CD4-positive, CD25-positive, alpha-beta regulatory T cell (primary cell): Measurements from ENCODE around the gene CRKL. TPM values are rescaled to one million over a fixed set of nuclear protein-coding genes. Genes with fewer than 3 reads are reported as not detected.

Source experiments
- ATAC-seq, 2 donors: fragments of 150-1000 bp; cut with Tn5 transposase; one replicate each; pipeline ENCODE4 v1.10.0; 2021; ENCODE audit warnings: low read depth in 2 of 2, moderate number of reproducible peaks in 2 of 2, moderate library complexity in 1 of 2
- DNase-seq, 3 donors: peaks; one replicate each; pipeline versions ENCODE4 v3.0.0 to v3.0.0-alpha.2; 2012 to 2022; ENCODE audit warnings: mixed read lengths in 1 of 3
- H3K27ac ChIP-seq: one replicate; pipeline ENCODE4 v1.7.0; 2013; ENCODE audit warnings: mild to moderate bottlenecking, low read length; ENCODE audit not compliant: insufficient read depth, poor library complexity, severe bottlenecking
- H3K27me3 ChIP-seq: one replicate; pipeline ENCODE4 v1.7.0; 2013; ENCODE audit warnings: low read length; ENCODE audit not compliant: control insufficient read depth, insufficient read depth
- H3K36me3 ChIP-seq: one replicate; pipeline ENCODE4 v1.7.0; 2013; ENCODE audit warnings: mild to moderate bottlenecking, low read length, moderate library complexity; ENCODE audit not compliant: control insufficient read depth, insufficient read depth
- H3K4me1 ChIP-seq: 2 replicates; pipeline ENCODE4 v1.7.0; 2013; ENCODE audit warnings: mild to moderate bottlenecking, low read length; ENCODE audit not compliant: insufficient read depth, control insufficient read depth, poor library complexity, severe bottlenecking
- H3K4me3 ChIP-seq: one replicate; pipeline ENCODE4 v1.7.0; 2013; ENCODE audit warnings: low read depth, mild to moderate bottlenecking, low read length, moderate library complexity
- H3K9me3 ChIP-seq, 2 experiments: 1 replicate in 1 of 2; 2 replicates in 1 of 2; pipeline ENCODE4 v1.7.0; 2013; ENCODE audit warnings: low read length in 2 of 2, mild to moderate bottlenecking in 1 of 2, moderate library complexity in 1 of 2; ENCODE audit not compliant: control insufficient read depth in 2 of 2
- H3K27ac Mint-ChIP-seq, 3 donors: one replicate each; pipeline ENCODE4 v1.8.0; 2020 to 2022; ENCODE audit warnings: mild to moderate bottlenecking in 3 of 3, mixed read lengths in 3 of 3, moderate library complexity in 2 of 3
- H3K27me3 Mint-ChIP-seq: one replicate; pipeline ENCODE4 v1.8.0; 2022; ENCODE audit warnings: mild to moderate bottlenecking, mixed read lengths
- H3K36me3 Mint-ChIP-seq: one replicate; pipeline ENCODE4 v1.8.0; 2020; ENCODE audit warnings: mixed read lengths
- H3K4me1 Mint-ChIP-seq, 4 donors: one replicate each; pipeline ENCODE4 v1.8.0; 2020 to 2022; ENCODE audit warnings: mixed read lengths in 4 of 4, mild to moderate bottlenecking in 1 of 4
- H3K4me3 Mint-ChIP-seq, 4 donors: one replicate each; pipeline ENCODE4 v1.8.0; 2020 to 2022; ENCODE audit warnings: mild to moderate bottlenecking in 4 of 4, mixed read lengths in 4 of 4, moderate library complexity in 3 of 4
- H3K9me3 Mint-ChIP-seq, 7 donors: one replicate each; pipeline ENCODE4 v1.8.0; 2020 to 2022; ENCODE audit warnings: mixed read lengths in 7 of 7, mild to moderate bottlenecking in 3 of 7, moderate library complexity in 2 of 7
- polyA plus RNA-seq, 4 donors: library from polyadenylated mRNA; unstranded; fragments of 300-500 nt; fragmentation: Illumina TruSeq; gene quantifications; one replicate each; pipeline ENCODE4 v1.2.3, GENCODE V29; 2021
- total RNA-seq: library from RNA; stranded (reverse); gene quantifications from one replicate; pipeline ENCODE4 v1.2.3, GENCODE V29; 2022

The CRKL gene
- total and polyA plus RNA-seq, 5 donors from 2014 or later, result 41.7 to 61.4 (median 53.1) TPM

DNA sequence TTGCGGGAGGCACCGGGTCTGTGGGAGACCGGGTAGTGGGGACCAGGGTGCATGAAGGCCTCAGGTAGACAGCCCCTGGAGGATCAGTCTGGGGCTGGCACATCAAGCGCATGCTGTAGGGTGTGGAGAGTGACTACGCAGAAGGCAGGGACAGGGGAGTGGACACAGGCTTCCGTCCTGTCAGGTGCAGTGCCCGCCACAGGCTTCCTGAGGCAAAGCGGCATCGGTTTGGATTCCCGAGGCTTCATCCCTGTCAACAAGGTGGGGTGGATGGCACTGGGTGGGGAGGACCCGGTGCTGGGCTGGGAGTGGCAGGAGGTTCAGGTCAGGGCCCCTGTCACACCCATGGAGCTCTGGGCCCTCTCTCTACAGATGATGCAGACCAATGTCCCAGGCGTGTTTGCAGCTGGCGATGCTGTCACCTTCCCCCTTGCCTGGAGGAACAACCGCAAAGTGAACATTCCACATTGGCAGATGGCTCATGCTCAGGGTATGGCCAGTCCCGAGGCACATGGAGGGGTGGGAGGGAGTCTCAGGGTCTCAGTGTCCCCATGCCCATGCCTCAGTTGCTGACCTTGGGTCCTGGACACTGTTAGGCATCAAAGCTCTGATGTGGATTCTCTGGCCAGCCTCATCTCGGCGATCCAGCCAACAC lies 60.4 kb downstream of the CRKL start:
- no peaks in the 10 kb centered on the region for H3K36me3 Mint-ChIP-seq
- no peak overlapping the region for H3K4me3 Mint-ChIP-seq
- ATAC-seq (no peak), DNase-seq (no peak)
- Histone ChIP-seq H3K27me3 (no peaks in the 10 kb centered on the region), H3K36me3 (no peaks in the 10 kb centered on the region), H3K9me3 (peaks cover 0 to 9% of the 10 kb centered on the region in 2 experiments), H3K27ac (no peak overlapping the region), H3K4me1 (peaks cover 17% of the 10 kb centered on the region), H3K4me3 (no peak overlapping the region)
- H3K9me3 Mint-ChIP-seq, result peaks cover 0 to 7% (median 0%) of the 10 kb centered on the region in 7 donors
- peaks cover 0 to 35% (median 15%) of the 10 kb centered on the region in 4 donors for H3K4me1 Mint-ChIP-seq
- H3K27me3 Mint-ChIP-seq, result no peaks in the 10 kb centered on the region
- no peak overlapping the region for H3K27ac Mint-ChIP-seq

DNA sequence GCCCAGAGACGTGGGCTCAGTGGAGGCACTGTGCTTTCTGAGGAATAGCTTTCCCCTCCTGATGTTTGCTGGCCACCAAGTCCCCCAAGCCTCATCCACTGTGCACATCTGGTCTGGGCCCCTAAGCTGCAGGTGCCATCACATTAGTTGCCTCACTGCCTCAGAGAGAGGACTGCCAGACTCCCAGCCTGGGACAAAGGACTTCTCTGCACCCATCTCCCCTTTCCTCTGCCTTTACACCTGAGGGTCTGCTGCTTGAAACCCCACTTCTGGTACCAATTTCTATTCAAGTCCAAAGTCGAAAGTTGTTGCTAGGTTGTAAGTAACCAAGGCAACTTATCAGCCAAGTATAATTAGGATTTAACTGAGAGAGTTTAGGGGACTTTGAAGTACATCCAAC lies 61.2 kb downstream of the CRKL start:
- no peak overlapping the region for H3K27ac ChIP-seq
- no peak overlapping the region for H3K4me3 ChIP-seq
- Mint-ChIP-seq H3K27ac (no peak overlapping the region), H3K36me3 (no peaks in the 10 kb centered on the region), H3K27me3 (no peaks in the 10 kb centered on the region), H3K4me1 (peaks cover 0 to 42% (median 22%) of the 10 kb centered on the region in 4 donors), H3K9me3 (peaks cover 0 to 7% (median 0%) of the 10 kb centered on the region in 7 donors), H3K4me3 (no peak overlapping the region)
- no peaks in the 10 kb centered on the region for H3K36me3 ChIP-seq
- H3K4me1 ChIP-seq, result peaks cover 23% of the 10 kb centered on the region
- H3K9me3 ChIP-seq, result peaks cover 0 to 9% of the 10 kb centered on the region in 2 experiments
- ATAC-seq, result no peak
- no peak for DNase-seq
- H3K27me3 ChIP-seq, result no peaks in the 10 kb centered on the region

DNA sequence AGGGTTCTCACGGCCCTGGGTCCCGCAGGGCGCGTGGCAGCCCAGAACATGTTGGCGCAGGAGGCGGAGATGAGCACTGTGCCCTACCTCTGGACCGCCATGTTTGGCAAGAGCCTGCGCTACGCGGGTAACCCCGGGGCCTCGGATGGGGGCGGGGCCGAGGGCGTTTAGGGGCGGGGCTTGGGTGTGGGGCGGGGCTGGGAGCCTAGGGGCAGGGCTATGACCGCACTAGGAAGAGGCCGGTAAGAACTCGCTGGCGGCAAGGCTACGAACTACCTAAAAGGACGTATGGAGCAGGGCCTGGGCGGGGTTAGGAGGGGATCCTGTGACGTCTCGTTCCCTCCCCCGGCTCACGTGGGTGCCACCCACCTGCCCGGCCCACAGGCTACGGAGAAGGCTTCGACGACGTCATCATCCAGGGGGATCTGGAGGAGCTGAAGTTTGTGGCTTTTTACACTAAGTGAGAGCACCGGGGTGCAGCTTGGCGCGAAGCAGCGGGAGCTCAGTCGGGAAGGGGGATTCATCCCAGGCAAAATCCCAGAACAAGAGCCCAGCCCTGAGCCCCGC lies 62.1 kb downstream of the CRKL start:
- H3K9me3 ChIP-seq, result peaks cover 0 to 9% of the 10 kb centered on the region in 2 experiments
- Mint-ChIP-seq H3K27me3 (no peaks in the 10 kb centered on the region), H3K27ac (peak overlapping the region in 2 of 3 donors; percentile 56 to 87), H3K36me3 (peaks cover 6% of the 10 kb centered on the region), H3K4me1 (peaks cover 0 to 50% (median 25%) of the 10 kb centered on the region in 4 donors), H3K4me3 (peak overlapping the region; percentile 39 to 85 (median 50)), H3K9me3 (peaks cover 0 to 7% (median 0%) of the 10 kb centered on the region in 7 donors)
- no peaks in the 10 kb centered on the region for H3K27me3 ChIP-seq
- peaks cover 23% of the 10 kb centered on the region for H3K4me1 ChIP-seq
- no peaks in the 10 kb centered on the region for H3K36me3 ChIP-seq
- DNase-seq (peak; percentile 50 to 57 (median 50)), ATAC-seq (peak; percentile 37 to 38)
- H3K4me3 ChIP-seq, result no peak overlapping the region
- no peak overlapping the region for H3K27ac ChIP-seq

DNA sequence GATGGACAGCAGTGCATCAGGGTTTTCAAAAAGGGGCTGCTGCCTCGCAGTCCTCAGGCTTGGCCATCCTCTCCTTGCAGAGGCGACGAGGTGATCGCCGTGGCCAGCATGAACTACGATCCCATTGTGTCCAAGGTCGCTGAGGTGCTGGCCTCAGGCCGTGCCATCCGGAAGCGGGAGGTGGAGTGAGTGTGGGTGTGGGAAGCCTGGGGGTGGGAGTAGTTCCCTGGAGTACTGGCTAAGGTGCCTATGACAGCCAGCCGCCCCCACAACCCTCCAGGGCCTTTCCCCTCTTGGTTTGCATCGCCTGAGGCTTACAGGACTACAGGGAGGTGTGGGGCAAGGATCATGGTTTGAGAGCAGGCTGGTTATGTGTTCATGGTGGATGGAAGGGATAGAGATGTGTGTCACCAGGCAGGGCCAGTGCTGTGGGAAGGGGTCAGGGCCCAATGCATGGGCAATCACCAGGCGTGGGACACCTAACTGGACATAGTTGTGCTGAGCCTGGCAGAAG lies 62.8 kb downstream of the CRKL start:
- Histone ChIP-seq H3K27me3 (no peaks in the 10 kb centered on the region), H3K4me3 (no peak overlapping the region), H3K27ac (no peak overlapping the region), H3K36me3 (no peaks in the 10 kb centered on the region), H3K9me3 (peaks cover 0 to 9% of the 10 kb centered on the region in 2 experiments), H3K4me1 (peaks cover 23% of the 10 kb centered on the region)
- Mint-ChIP-seq H3K27me3 (no peaks in the 10 kb centered on the region), H3K4me1 (peaks cover 0 to 50% (median 26%) of the 10 kb centered on the region in 4 donors), H3K4me3 (peak overlapping the region; percentile 71 to 96 (median 87)), H3K36me3 (peaks cover 6% of the 10 kb centered on the region), H3K9me3 (peaks cover 0 to 7% (median 0%) of the 10 kb centered on the region in 7 donors), H3K27ac (peak overlapping the region in 1 of 3 donors; percentile 56)
- ATAC-seq (no peak), DNase-seq (no peak)

DNA sequence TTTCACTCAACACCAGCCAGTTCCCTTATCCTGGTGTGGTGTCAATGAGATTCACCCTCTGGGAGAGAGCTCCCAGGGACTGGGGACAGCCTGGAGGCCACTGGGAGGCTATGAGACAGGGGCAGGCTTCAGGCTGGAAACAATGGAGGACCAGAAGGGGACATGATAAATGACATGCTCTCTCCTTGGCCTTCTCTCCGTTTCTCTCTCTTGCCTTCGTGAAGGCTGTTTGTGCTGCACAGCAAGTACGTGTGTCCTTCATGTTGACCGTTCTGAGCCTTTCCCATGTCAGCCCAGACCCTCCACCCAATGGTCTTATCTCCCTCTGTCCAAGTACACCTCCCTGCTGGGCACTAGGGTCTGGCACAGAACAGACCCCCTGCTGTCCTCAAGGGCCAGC lies 63.3 kb downstream of the CRKL start:
- peaks cover 6% of the 10 kb centered on the region for H3K36me3 Mint-ChIP-seq
- peaks cover 0 to 50% (median 26%) of the 10 kb centered on the region in 4 donors for H3K4me1 Mint-ChIP-seq
- H3K4me3 Mint-ChIP-seq, result peak overlapping the region; percentile 82 to 96 (median 94)

DNA sequence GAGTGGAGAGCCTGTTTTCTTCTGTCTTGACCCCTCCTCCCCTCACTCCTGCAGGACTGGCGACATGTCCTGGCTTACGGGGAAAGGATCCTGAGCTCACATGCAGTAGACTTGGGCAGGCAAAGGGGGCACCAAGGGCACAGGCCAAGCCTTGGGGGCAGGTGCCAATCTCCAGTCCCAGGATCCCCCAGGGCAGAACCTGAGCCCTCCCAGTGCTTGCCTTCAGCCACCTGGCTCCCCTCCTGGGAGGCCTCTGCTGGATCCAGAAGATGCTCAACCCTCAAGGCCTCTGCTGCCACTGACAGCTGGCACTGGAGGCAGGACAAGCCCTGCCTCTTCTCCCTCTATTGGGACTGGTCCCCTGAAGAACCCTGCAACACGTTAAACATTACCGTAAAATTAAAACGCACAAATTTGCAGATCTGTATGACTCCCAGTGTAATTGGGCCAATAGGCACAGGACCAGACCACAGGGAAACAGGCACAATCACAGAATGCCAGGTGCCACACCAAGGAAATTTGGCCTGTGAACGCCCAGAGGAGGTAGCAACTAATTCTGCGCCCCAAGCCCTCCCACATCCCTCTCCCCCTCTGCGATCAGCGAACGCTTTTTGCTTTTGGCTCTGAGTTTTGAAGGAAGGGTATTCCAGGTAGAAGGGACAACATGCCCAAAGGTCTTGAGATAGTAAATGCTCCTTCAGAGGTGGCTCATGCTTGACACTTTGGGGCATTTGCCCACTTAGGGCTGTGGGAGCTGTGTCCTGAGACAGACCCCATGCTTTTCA lies 63.9 kb downstream of the CRKL start:
- peak overlapping the region; percentile 75 for H3K4me3 ChIP-seq
- no peaks in the 10 kb centered on the region for H3K27me3 ChIP-seq
- H3K36me3 Mint-ChIP-seq, result peaks cover 6% of the 10 kb centered on the region
- H3K9me3 ChIP-seq, result peaks cover 0 to 9% of the 10 kb centered on the region in 2 experiments
- no peaks in the 10 kb centered on the region for H3K27me3 Mint-ChIP-seq
- DNase-seq (no peak), ATAC-seq (no peak)
- peaks cover 1 to 50% (median 26%) of the 10 kb centered on the region in 4 donors for H3K4me1 Mint-ChIP-seq
- H3K27ac ChIP-seq, result peak overlapping the region; percentile 75
- peak overlapping the region; percentile 92 to 96 (median 94) for H3K4me3 Mint-ChIP-seq
- H3K27ac Mint-ChIP-seq, result peak overlapping the region; percentile 78 to 85 (median 85)
- H3K36me3 ChIP-seq, result peaks cover 5% of the 10 kb centered on the region
- peaks cover 0 to 7% (median 0%) of the 10 kb centered on the region in 7 donors for H3K9me3 Mint-ChIP-seq
- peaks cover 23% of the 10 kb centered on the region for H3K4me1 ChIP-seq

More for the DNA sequence above, 63.3 kb downstream of the CRKL start:
- ATAC-seq, result no peak
- H3K36me3 ChIP-seq, result peaks cover 3% of the 10 kb centered on the region
- DNase-seq, result no peak
- H3K27me3 Mint-ChIP-seq, result no peaks in the 10 kb centered on the region
- no peaks in the 10 kb centered on the region for H3K27me3 ChIP-seq
- peaks cover 0 to 7% (median 0%) of the 10 kb centered on the region in 7 donors for H3K9me3 Mint-ChIP-seq
- H3K4me3 ChIP-seq, result no peak overlapping the region
- peaks cover 0 to 9% of the 10 kb centered on the region in 2 experiments for H3K9me3 ChIP-seq
- H3K27ac ChIP-seq, result no peak overlapping the region
- peak overlapping the region in 2 of 3 donors; percentile 78 to 85 for H3K27ac Mint-ChIP-seq
- H3K4me1 ChIP-seq, result peaks cover 23% of the 10 kb centered on the region

DNA sequence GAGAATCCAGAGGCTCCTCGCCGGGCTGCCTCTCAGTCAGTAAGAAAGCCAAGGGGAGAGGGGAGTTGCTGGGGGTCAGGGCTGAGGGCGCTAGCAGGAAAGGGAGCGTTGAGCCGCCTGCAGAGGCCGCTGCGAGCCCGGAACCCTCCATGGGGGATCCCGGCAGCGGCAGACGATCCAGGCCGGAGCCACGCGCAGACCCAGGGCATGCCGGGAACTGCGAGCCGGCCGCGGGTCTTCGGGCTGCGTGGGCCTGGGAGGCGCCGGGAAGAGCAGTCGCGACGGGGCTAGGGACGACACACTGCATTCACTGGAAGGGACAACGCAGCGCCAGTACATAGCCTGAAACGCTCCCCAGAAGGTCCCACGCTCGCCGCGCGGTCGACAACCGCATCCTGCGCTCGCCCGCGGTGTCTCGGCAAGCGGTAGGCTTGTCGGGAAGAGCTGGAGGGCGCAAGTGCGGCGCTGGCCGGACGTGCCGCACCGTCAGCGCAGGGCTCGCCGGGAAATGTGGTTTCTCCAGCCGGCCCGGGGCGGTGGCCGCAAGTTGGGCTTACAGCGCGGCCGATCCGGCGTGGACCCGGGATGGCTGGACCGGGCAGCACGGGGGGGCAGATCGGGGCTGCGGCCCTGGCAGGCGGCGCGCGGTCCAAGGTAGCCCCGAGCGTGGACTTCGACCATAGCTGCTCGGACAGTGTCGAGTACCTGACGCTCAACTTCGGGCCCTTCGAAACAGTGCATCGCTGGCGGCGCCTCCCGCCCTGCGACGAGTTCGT lies 64.8 kb downstream of the CRKL start, which contains the start of gene LZTR1:
Gene LZTR1 (plus strand): TSS at position 511 of the 776 bp plus-strand sequence. CDS start 75 bp downstream, at position 586.
- Mint-ChIP-seq H3K36me3 (peaks cover 12% of the 10 kb centered on the region), H3K27ac (peak within 1 kb of the TSS; percentile 89 to 97 (median 94)), H3K4me1 (peaks cover 5 to 50% (median 26%) of the 10 kb centered on the region in 4 donors), H3K9me3 (peaks cover 0 to 4% (median 0%) of the 10 kb centered on the region in 7 donors), H3K4me3 (peak within 1 kb of the TSS; percentile 92 to 96 (median 94)), H3K27me3 (no peaks in the 10 kb centered on the region)
- Histone ChIP-seq H3K9me3 (peaks cover 0 to 9% of the 10 kb centered on the region in 2 experiments), H3K27ac (peak within 1 kb of the TSS; percentile 75), H3K27me3 (no peaks in the 10 kb centered on the region), H3K4me3 (peak within 1 kb of the TSS; percentile 75), H3K4me1 (peaks cover 23% of the 10 kb centered on the region), H3K36me3 (peaks cover 5% of the 10 kb centered on the region)
- peak; percentile 52 to 89 (median 64) for DNase-seq
- ATAC-seq, result peak; percentile 87 to 89
